ENCODE measurements around the gene PWWP2B.
A peak's percentile ranks its signal among the peaks of the same experiment; 100 is the strongest.

Gene PWWP2B

GRCh38 chr10:132395704-132396493, 1.1 kb upstream of the PWWP2B start:
- DNase-seq, result peak; percentile 63

DNA sequence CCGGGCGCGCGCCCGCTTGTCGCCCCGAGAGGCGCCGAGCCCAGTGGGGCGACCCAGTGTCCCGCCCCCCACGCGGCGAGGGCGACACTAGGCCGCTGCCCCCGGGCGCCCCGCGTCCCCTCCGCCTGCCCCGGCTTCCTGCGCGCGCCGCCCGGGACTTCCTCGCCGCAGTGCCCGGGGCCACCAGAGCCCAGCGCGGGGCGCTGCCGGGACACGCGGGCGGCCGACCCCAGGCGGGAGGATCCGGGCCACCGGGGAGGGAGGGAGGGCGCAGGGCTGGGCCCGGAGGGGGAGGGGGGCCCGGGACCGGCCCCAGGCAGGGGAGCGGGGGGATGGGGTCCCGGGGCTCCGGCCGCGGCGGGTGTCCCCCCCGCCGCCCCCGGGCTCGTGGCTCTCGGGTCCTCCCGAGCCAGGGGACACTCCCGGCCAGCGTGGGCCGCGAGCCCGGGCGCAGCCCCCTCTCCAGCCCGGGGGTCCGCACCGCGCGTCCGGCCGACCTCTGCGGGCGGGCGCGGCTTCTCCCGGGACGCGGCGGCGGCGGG, 435 bp upstream of the PWWP2B start:
- DNase-seq, result peak; percentile 63

GRCh38 chr10:132397671-132398565, 918 bp downstream of the PWWP2B start:
- no peak for DNase-seq

- DNase-seq, result no peak
These were observed 1.6 kb downstream of the PWWP2B start for GRCh38 chr10:132398566-132398991.

- no peak for DNase-seq
These were observed 2.4 kb downstream of the PWWP2B start for GRCh38 chr10:132399117-132400035.

DNA sequence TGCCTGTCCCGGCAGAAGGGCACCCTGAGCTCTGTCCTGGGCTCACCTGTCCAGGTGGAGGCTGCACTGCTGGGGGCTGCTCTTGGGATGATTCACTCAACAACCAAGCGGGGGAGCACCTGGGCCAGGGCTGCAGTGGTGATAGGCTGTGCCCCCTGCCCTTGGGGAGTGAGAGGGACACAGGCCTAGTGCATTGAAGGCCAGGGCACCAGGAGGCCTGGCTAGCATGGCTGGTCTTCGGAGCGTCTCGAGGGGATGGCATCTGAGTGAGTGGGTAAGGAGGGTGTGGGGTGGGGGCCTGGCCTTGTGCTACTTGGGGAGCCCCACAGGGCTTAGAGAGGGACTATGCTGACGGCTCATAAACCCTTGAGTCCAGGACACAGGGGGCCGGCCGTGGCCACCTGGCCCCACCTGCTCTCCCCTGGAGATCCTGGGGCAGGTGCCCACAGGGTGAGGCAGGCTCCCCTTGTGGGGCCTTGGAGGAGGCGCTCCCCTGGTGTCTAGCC, 3.1 kb downstream of the PWWP2B start:
- DNase-seq, result no peak

GRCh38 chr10:132400547-132401151, 3.6 kb downstream of the PWWP2B start:
- no peak for DNase-seq

DNA sequence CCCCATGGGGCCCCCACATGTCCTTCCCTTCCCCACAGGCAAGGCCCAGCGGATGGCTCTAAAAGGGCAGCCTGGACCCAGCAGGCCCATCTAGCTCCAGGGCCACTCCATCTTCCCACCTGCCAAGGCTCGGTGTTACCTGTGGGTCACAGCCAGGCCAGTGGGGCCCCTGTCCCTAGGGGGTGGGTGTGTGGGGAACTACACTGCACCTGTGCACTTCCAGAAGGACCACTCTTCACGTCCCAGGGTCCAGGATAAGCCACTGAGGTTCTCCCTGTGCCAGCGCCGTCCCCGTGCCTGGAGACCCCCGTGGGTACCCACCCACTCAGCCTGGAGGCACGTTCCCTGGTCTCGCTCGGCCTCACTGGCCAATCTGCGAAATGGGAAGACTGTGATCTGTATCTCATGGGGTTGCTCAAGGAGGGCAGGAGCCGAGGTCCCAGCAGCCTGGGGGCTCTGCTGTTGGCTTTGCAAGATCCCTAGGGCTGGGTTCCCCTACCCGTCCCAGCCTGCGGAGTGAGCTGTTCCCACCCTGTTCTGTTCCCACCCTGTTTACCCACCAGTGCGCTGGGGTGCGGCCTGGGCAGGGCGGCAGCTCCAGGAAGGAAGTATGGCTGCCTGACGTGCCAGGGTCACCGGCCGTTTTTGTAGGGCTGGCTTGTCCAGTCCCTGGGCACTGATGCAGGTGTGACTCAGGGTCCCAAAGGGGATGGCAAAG, 4.6 kb downstream of the PWWP2B start:
- no peak for DNase-seq

GRCh38 chr10:132402781-132403241, 5.8 kb downstream of the PWWP2B start:
- DNase-seq, result no peak

DNA sequence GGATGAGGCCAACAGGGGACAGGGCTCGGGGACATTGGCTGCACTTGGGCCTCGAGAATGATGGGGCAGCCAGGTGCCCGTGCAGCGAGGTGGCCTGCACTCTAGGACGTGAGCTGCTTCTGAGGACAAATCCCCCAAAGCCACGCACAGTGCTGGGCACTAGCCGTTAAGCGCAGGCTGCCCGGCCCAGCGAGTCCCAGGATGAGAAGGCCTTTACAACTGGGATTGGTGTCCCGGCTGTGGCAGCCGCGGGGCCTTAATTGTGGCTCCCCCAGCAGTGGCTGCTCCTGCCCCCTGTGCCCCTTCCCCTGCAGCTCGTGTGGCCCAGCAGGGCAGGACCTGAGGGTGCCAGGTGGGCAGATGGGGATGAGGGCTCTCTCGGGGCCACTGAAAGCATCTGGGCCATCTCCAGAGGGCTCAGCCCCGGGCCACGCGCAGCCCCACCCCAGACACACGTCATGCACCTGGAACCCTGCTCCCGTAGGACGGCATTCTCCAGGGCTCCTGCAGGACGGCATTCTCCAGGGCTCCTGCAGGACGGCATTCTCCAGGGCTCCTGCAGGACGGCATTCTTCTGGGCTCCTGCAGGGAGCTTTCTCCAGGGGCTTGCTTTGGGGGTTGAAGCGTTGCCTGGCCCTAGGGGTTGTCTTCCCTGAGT, 6.6 kb downstream of the PWWP2B start:
- DNase-seq, result no peak

GRCh38 chr10:132404169-132404880, 7.3 kb downstream of the PWWP2B start:
- no peak for DNase-seq

DNA sequence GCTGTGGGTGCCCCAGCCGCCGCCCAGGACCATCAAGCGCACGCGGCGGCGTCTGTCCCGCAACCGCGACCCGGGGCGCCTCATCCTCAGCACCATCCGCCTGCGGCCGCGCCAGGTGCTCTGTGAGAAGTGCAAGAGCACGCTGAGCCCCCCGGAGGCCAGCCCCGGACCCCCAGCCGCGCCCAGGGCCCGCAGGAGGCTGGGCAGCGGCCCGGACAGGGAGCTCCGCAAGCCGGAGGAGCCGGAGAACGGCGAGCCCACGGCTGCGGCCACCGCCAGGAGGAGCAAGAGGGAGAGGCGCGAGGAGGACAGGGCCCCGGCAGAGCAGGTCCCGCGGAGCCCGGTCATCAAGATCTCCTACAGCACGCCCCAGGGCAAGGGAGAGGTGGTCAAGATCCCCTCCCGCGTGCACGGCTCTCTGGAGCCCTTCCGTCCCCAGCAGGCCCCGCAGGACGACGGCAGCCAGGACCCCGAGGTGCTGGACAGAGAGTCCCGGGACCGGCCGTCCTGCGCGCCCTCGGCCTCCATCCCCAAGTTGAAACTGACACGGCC, 8.0 kb downstream of the PWWP2B start:
- DNase-seq, result no peak

DNA sequence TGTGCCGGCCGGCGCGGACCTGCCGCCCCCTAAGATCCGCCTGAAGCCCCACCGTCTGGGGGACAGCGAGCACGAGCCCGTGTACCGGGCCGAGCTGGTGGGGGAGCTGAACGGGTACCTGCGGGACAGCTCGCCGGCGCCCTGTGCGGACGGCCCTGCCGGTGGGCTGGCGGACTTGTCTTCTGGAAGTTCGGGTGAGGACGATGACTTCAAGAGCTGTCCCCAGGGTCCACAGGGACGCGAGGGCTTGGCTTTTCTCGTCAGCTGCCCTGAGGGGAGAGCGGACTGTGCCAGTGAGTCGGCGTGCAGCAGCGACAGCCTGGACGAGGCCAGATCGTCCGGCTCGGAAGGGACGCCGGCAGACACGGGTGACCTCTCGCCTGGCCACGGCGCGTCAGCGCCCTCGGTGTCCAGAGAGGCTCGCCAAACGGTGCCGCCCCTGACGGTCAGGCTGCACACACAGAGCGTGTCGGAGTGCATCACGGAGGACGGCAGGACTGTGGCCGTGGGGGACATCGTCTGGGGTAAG, 8.5 kb downstream of the PWWP2B start:
- DNase-seq, result no peak

GRCh38 chr10:132406181-132406580, 9.2 kb downstream of the PWWP2B start:
- DNase-seq, result no peak

DNA sequence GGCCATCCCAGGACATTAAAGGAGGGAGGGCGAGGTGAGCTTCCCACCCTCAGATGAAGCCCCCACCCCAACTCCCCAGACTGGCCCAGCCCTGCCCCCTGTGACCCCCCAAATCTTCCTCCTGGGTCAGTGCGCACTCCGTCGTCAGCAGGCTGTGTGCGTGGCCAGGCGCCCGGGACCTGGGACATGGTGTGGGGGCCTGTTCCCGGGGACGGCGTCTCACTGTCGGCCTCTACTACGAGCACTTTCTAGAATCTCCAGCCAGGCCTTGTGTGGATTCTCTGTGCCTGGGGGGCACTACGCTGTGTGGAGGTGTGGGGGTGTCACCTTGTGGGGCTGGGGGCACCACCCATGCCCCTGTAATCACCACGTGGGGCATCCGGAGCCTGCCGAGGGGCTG, 9.8 kb downstream of the PWWP2B start:
- no peak for DNase-seq

GRCh38 chr10:132407243-132407746, 10.3 kb downstream of the PWWP2B start:
- DNase-seq, result no peak

DNA sequence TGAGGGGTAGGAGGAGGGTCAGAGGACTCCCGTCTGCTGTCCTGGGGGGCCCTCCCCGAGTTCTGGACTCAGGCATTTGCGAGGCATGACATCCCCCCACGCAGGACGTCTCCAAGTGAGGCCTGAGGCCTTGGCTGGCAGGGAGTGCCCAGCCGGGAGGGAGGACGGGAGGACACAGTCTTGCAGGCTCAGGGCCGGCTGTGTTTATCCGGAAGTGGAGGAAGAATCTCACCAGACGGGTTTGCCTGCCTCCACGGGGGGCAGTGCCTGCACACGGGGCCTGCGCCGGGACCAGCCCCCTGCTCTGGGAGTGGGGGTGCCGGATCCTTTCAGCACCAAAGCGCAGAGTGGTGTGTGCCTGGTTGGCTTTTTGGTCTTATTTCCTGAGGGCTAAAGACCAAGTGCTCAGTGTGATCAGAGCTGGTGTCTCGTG, 10.9 kb downstream of the PWWP2B start:
- no peak for DNase-seq

DNA sequence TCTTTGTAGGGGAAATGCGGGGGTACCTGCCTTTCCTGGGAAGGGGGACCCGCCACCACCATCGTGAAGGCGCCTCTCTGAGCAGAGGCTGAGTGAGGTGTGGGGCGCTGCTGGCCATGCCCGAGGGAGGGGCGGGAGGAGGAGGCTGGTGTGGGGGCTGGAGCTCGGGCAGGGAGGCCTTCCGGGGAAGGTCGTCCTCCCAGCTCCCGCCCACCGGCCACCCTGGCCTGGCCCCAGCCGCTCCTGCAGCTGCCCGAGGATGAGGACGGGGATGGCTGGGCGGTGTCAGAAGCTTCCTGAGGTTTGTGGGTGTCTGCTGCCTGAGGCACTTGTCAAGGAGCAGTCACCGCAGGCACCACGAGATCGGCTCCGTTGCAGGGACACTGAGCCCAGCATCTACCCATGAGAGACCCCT, 11.4 kb downstream of the PWWP2B start:
- DNase-seq, result no peak
